Liver (tissue), 9 donors: Measurements from ENCODE around the gene ZNF837. TPM values are rescaled to one million over a fixed set of nuclear protein-coding genes. Genes with fewer than 3 reads are reported as not detected.
A peak's percentile ranks its signal among the peaks of the same experiment; 100 is the strongest.

Experiments used
- DNase-seq: peaks from one replicate; pipeline ENCODE4 v3.0.0-alpha.2; 2017; ENCODE audit warnings: low spot score
- H3K27ac ChIP-seq, 2 donors: one replicate each; pipeline ENCODE4 v1.7.0; 2013; ENCODE audit warnings: inconsistent platforms in 2 of 2, low read length in 2 of 2, control low read depth in 1 of 2, low read depth in 1 of 2, mild to moderate bottlenecking in 1 of 2
- H3K27me3 ChIP-seq, 4 donors: one replicate each; pipeline versions ENCODE4 v1.6.1 to v1.7.0; 2013; ENCODE audit warnings: low read length in 3 of 4, inconsistent platforms in 1 of 4, mild to moderate bottlenecking in 1 of 4, moderate library complexity in 1 of 4; ENCODE audit not compliant: control insufficient read depth in 4 of 4, insufficient read depth in 4 of 4
- H3K36me3 ChIP-seq, 4 donors: one replicate each; pipeline versions ENCODE4 v1.6.1 to v1.7.0; 2013; ENCODE audit warnings: low read length in 3 of 4, mild to moderate bottlenecking in 3 of 4, low read depth in 1 of 4, moderate library complexity in 1 of 4; ENCODE audit not compliant: control insufficient read depth in 4 of 4, insufficient read depth in 3 of 4
- H3K4me1 ChIP-seq, 4 donors: one replicate each; pipeline versions ENCODE4 v1.6.1 to v1.7.0; 2013; ENCODE audit warnings: low read length in 3 of 4, mild to moderate bottlenecking in 3 of 4, moderate library complexity in 1 of 4; ENCODE audit not compliant: control insufficient read depth in 4 of 4, insufficient read depth in 4 of 4
- H3K4me3 ChIP-seq, 3 donors: one replicate each; pipeline versions ENCODE4 v1.6.1 to v1.7.0; 2013; ENCODE audit warnings: low read length in 3 of 3, control low read depth in 1 of 3, low read depth in 1 of 3, mild to moderate bottlenecking in 1 of 3
- H3K9ac ChIP-seq, 2 donors: one replicate each; pipeline ENCODE4 v1.7.0; 2013; ENCODE audit warnings: low read length in 2 of 2, mild to moderate bottlenecking in 2 of 2, moderate library complexity in 2 of 2, control low read depth in 1 of 2, low read depth in 1 of 2
- H3K9me3 ChIP-seq, 4 donors: one replicate each; pipeline versions ENCODE4 v1.6.1 to v1.7.0; 2013; ENCODE audit warnings: low read length in 3 of 4; ENCODE audit not compliant: control insufficient read depth in 4 of 4
- FOXA1 ChIP-seq: IDR thresholded peaks from 2 replicates; pipeline ENCODE4 v1.6.1; 2016; ENCODE audit warnings: antibody characterized with exemption
- FOXA2 ChIP-seq: IDR thresholded peaks from 2 replicates; pipeline ENCODE4 v1.6.1; 2016; ENCODE audit warnings: antibody characterized with exemption
- GABPA ChIP-seq, 2 donors: IDR thresholded peaks in 1 of 2; conservative IDR thresholded peaks in 1 of 2; 2 replicates each; pipeline ENCODE4 v1.6.1; 2016; ENCODE audit warnings: antibody characterized with exemption in 2 of 2, mild to moderate bottlenecking in 1 of 2, moderate library complexity in 1 of 2
- HNF4A ChIP-seq, 2 donors: conservative IDR thresholded peaks; 2 replicates each; pipeline ENCODE4 v1.6.1; 2016; ENCODE audit warnings: antibody characterized with exemption in 2 of 2, mild to moderate bottlenecking in 2 of 2
- HNF4G ChIP-seq: IDR thresholded peaks from 2 replicates; pipeline ENCODE4 v1.6.1; 2016; ENCODE audit warnings: antibody characterized with exemption
- JUND ChIP-seq, 2 donors: IDR thresholded peaks; 2 replicates each; pipeline ENCODE4 v1.6.1; 2016; ENCODE audit warnings: antibody characterized with exemption in 2 of 2
- NR2F2 ChIP-seq: IDR thresholded peaks from 2 replicates; pipeline ENCODE4 v1.6.1; 2016; ENCODE audit warnings: antibody characterized with exemption
- RAD21 ChIP-seq, 2 donors: IDR thresholded peaks; 2 replicates each; pipeline ENCODE4 v1.6.1; 2016; ENCODE audit warnings: antibody characterized with exemption in 2 of 2, mild to moderate bottlenecking in 2 of 2
- RXRA ChIP-seq, 2 donors: IDR thresholded peaks; 2 replicates each; pipeline ENCODE4 v1.6.1; 2017 to 2018; ENCODE audit warnings: antibody characterized with exemption in 2 of 2, mild to moderate bottlenecking in 1 of 2
- SP1 ChIP-seq: IDR thresholded peaks from 2 replicates; pipeline ENCODE4 v1.6.1; 2018; ENCODE audit warnings: antibody characterized with exemption, mild to moderate bottlenecking
- YY1 ChIP-seq: IDR thresholded peaks from 2 replicates; pipeline ENCODE4 v1.6.1; 2016; ENCODE audit warnings: antibody characterized with exemption, mild to moderate bottlenecking
- ZBTB33 ChIP-seq: IDR thresholded peaks from 2 replicates; pipeline ENCODE4 v1.6.1; 2016; ENCODE audit warnings: antibody characterized with exemption
- WGBS: extraction: QIAGEN DNeasy Blood & Tissue Kit; methylation state at CpG from one replicate; pipeline ENCODE4 v1.1.7; 2013; 5-methylcytosine and 5-hydroxymethylcytosine counted together
- polyA plus RNA-seq, 2 donors: library from polyadenylated mRNA; stranded (reverse) in 1 of 2; unstranded in 1 of 2; fragments of 200-250 nt in 1 of 2; fragments of >200 nt in 1 of 2; fragmentation: Nextera tagmentation in 1 of 2; extraction: Ambion mirVana in 1 of 2; gene quantifications; one replicate each; pipeline versions ENCODE4 v1.2.1 to v1.2.3, GENCODE V29; 2013 to 2015
- total RNA-seq, 2 donors: library from RNA; depleted of rRNA; stranded (reverse); fragments of >200 nt; gene quantifications; one replicate each; pipeline ENCODE4 v1.2.3, GENCODE V29; 2014
- TF ChIP-seq, protein P1 (sequence below): fragments of 150-350 bp; IDR thresholded peaks from 2 replicates; pipeline ENCODE4 v1.5.1; 2017; ENCODE audit warnings: improper control_type of control experiment, low read depth, low read length; ENCODE audit not compliant: missing input control
- TF ChIP-seq, protein P2 (sequence below): IDR thresholded peaks from 2 replicates; pipeline ENCODE4 v1.6.1; 2016; ENCODE audit warnings: antibody characterized with exemption, mild to moderate bottlenecking
- donor health status: healthy.
- donor health status: healthy.
- donor health status: healthy.
- donor health status: healthy.
- donor health status: healthy.

The ZNF837 gene
- total and polyA plus RNA-seq, 4 donors = 0.54 to 3.6 (median 2.3) TPM

DNA sequence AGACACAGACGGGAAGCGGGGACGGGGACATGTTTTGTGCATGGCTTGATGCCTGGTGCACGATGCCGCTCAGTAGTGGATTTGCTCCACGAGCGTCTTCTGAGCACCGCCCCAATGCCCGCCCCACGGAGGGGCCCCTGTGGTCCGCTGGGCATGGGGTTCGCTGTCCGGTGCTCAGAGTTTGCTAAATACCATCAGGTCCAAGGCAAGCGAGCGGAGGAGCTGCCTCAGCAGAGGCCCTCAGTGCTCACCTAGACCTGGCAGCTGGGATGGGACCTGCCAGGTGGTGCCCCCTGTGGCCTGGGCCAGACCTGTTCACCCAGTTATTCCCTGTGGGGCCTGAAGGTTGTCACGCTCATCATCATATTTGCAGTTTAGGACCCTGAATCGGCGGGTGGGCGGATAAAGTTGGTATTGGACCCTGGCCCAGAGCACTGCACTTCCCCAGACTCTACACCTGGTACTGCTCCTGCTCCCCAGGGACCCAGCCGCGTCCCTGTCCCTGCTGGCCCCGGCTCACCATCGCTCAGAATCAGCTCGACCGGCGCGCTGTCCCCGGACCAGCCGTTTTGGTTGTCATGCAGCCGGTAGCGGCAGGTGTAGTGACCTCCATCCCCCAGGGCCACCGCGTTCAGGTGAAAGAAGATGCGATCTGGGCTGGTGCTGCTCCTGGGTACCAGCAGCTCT is 29.8 kb downstream of the ZNF837 start:
- Histone ChIP-seq H3K27me3 (no peaks in the 10 kb centered on the region), H3K4me1 (peaks cover 20 to 80% (median 65%) of the 10 kb centered on the region in 4 donors), H3K9ac (no peak overlapping the region), H3K27ac (peak overlapping the region in 1 of 2 donors; percentile 20), H3K9me3 (no peaks in the 10 kb centered on the region), H3K36me3 (peaks cover 0 to 6% (median 0%) of the 10 kb centered on the region in 4 donors), H3K4me3 (peak overlapping the region; percentile 49 to 96 (median 65))
- 33% methylated on average over 34 of the region's 34 CpGs for WGBS
- no peak for DNase-seq
- TF ChIP-seq, protein P1, sequence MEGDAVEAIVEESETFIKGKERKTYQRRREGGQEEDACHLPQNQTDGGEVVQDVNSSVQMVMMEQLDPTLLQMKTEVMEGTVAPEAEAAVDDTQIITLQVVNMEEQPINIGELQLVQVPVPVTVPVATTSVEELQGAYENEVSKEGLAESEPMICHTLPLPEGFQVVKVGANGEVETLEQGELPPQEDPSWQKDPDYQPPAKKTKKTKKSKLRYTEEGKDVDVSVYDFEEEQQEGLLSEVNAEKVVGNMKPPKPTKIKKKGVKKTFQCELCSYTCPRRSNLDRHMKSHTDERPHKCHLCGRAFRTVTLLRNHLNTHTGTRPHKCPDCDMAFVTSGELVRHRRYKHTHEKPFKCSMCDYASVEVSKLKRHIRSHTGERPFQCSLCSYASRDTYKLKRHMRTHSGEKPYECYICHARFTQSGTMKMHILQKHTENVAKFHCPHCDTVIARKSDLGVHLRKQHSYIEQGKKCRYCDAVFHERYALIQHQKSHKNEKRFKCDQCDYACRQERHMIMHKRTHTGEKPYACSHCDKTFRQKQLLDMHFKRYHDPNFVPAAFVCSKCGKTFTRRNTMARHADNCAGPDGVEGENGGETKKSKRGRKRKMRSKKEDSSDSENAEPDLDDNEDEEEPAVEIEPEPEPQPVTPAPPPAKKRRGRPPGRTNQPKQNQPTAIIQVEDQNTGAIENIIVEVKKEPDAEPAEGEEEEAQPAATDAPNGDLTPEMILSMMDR = no peak
- TF ChIP-seq FOXA1 = no peak
- TF ChIP-seq, protein P2, sequence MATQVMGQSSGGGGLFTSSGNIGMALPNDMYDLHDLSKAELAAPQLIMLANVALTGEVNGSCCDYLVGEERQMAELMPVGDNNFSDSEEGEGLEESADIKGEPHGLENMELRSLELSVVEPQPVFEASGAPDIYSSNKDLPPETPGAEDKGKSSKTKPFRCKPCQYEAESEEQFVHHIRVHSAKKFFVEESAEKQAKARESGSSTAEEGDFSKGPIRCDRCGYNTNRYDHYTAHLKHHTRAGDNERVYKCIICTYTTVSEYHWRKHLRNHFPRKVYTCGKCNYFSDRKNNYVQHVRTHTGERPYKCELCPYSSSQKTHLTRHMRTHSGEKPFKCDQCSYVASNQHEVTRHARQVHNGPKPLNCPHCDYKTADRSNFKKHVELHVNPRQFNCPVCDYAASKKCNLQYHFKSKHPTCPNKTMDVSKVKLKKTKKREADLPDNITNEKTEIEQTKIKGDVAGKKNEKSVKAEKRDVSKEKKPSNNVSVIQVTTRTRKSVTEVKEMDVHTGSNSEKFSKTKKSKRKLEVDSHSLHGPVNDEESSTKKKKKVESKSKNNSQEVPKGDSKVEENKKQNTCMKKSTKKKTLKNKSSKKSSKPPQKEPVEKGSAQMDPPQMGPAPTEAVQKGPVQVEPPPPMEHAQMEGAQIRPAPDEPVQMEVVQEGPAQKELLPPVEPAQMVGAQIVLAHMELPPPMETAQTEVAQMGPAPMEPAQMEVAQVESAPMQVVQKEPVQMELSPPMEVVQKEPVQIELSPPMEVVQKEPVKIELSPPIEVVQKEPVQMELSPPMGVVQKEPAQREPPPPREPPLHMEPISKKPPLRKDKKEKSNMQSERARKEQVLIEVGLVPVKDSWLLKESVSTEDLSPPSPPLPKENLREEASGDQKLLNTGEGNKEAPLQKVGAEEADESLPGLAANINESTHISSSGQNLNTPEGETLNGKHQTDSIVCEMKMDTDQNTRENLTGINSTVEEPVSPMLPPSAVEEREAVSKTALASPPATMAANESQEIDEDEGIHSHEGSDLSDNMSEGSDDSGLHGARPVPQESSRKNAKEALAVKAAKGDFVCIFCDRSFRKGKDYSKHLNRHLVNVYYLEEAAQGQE = no peak

DNA sequence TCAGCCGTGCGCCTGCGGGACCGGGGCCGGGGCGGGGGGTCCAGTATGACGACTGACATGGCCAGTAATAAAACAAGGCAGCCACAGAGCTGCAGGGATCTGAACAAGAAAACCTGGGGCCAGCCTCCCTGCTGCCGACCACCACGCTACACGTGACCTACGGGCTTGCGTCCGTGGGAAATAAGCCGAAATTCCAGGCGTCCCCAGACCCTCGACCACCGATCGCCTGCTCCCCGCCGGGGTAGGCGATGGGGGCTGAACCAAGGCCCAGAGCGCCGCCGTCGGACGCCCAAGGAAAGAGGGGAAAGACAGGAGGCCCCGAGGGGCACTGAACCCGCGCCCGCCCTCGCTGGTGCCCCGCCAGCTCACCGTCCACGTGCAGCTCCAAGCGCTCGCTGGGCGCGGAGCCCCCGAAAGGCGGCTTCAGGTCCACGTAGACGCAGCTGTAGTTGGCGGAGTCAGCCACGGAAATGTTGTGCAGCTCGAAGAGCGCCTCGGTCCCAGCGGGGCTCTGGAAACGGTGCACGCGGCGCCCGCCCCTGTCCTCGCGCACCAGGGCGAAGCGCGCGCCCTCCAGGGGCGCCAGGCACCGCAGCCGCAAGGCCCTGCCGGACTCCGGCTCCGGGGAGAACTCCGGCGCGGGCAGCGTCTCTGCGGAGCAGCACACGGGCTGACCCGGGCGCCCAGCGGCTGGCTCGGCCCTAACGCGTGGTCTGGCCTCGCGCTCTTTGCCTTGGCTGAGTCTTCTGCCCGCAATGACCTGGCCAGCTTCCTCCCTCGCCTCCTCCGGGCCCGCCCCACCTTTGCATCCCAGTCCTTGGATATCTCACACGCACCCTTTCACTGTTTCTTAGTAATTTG is 30.6 kb downstream of the ZNF837 start:
- H3K27me3 ChIP-seq = no peaks in the 10 kb centered on the region
- DNase-seq = no peak
- WGBS = 18% methylated on average over 84 of the region's 84 CpGs

More for the DNA sequence above, 30.6 kb downstream of the ZNF837 start:
- Histone ChIP-seq H3K36me3 (peaks cover 0 to 6% (median 2%) of the 10 kb centered on the region in 4 donors), H3K9ac (no peak overlapping the region), H3K4me3 (peak overlapping the region; percentile 25 to 96 (median 65)), H3K9me3 (no peaks in the 10 kb centered on the region), H3K27ac (peak overlapping the region in 1 of 2 donors; percentile 37), H3K4me1 (peaks cover 16 to 72% (median 59%) of the 10 kb centered on the region in 4 donors)
- TF ChIP-seq ZBTB33 = no peak
- TF ChIP-seq FOXA1 = no peak
- no peak for TF ChIP-seq HNF4A (conservative IDR thresholded peaks at IDR 0.05)
- no peak for TF ChIP-seq RXRA (IDR thresholded peaks at IDR 0.05)
- TF ChIP-seq GABPA (IDR thresholded peaks at IDR 0.05 in 1 of 2, conservative IDR thresholded peaks at IDR 0.05 in 1 of 2) = no peak
- no peak for TF ChIP-seq SP1
- TF ChIP-seq JUND (IDR thresholded peaks at IDR 0.05) = no peak
- no peak for TF ChIP-seq HNF4G
- no peak for TF ChIP-seq FOXA2
- TF ChIP-seq, protein P1 = no peak
- TF ChIP-seq RAD21 (IDR thresholded peaks at IDR 0.05) = no peak
- no peak for TF ChIP-seq NR2F2
- TF ChIP-seq YY1 = no peak
